ENCODE data around the gene RLBP1. TPM values are rescaled to one million over a fixed set of nuclear protein-coding genes. Genes with fewer than 3 reads are reported as not detected.

The RLBP1 gene
- total RNA-seq, 1 donor from 2014 or later = not detected

DNA sequence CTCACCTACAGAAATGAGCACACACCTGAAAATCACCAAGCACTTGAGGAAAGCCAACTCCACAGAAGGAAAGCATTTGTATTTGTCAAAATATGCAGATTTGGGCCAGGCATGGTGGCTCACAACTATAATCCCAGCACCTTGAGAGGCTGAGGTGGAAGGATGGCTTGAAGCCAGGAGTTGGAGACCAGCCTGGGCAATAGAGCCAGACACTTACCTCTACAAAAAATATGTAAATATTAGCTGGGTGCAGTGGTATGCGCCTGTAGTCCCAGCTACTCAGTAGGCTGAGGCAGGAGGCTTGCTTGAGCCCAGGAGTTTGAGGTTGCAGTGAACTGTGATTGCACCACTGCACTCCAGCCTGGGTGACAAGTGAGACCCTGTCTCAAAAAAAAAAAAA, 12.3 kb downstream of the RLBP1 start:
- no peak for DNase-seq
- intact Hi-C loops (cut with micrococcal nuclease) = loop anchor here (10.0 kb wide), 1 partner anchor 96 kb away; no protein-coding TSS in a partner anchor
- ATAC-seq = no peak

GRCh38 chr15:89208256-89208655, 13.1 kb downstream of the RLBP1 start:
- intact Hi-C loops (cut with micrococcal nuclease) = loop anchor here (10.0 kb wide), 1 partner anchor 97 kb away; no protein-coding TSS in a partner anchor
- no peak for DNase-seq
- no peak for ATAC-seq

DNA sequence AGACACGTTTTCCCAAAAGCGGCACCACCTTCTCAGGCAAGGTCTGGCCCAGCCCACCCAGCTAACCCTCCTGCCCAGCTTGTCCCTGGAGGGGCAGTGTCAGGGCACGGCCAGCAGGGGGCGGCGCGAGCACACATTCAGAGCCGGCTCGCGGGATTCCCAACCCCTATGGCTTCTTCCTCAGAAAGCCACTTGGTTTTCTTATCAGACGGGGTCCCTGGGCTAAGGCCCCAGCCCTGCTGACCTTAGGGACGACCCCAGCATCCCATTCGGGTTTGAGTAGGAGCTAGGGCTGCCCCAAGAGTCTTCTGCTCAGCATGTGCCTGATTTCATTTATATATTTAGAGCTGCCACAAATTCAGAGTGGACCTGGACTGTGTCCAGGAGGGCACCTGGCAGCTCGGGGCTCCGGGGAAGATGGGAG, 14.5 kb downstream of the RLBP1 start:
- intact Hi-C loops (cut with micrococcal nuclease) = loop anchor here (10.0 kb wide), 1 partner anchor 98 kb away; no protein-coding TSS in a partner anchor

DNA sequence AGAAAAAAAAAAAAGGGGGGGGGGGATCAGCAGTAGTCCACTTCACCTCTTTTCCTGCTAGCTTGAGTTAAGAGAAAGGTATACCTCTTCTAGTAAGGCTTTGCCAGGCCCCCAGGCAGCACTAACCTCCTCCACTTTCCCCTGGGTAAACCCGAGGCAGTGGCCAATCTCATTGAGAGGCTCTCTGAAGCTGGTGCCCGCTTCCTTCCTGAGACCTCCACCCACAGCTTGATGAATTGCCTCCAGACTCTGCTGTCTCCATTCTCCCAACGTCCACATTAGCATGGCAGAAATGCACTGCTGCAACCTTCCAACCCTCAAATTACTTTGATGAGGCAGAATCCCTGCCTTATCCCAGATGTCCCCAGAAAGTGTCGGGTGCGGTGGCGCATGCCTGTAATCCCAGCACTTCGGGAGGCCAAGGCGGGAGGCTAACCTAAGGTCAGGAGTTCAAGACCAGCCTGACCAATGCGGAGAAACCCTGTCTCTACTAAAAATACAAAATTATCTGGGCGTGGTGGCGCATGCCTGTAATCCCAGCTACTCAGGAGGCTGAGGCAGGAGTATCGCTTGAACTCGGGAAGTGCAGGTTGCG, 15.3 kb downstream of the RLBP1 start:
- DNase-seq (no peak), ATAC-seq (no peak)
- intact Hi-C loops (cut with micrococcal nuclease) = loop anchor here (10.0 kb wide), 1 partner anchor 99 kb away; no protein-coding TSS in a partner anchor

More for the DNA sequence above, 14.5 kb downstream of the RLBP1 start:
- peak; percentile 85 for DNase-seq
- ATAC-seq = peak; percentile 89

DNA sequence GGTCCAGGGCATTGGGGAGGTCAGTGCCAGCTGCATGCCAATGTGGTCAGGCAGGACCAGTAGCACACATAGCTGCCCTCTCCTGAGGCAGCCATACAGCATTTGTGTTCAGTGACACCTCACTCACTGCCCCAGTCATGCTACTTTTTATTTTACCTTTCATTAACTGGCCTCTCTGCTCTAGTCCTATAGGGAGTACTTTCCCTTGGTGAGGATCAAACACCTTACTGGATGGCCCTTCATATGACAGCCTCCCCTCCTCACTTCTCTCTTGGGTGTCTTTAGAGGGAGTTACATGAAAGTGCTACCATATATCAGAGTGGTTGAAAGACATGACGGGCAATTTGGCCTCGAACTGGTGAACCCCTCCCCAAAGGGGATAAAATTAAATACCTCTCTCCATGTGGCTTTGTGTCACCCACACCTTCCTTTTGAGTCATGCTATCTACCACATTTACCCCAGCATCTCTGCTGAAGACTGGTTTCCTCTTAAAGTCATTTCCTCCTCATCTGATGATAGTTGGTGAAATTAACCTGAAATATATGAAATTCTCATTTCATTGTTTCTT, 17.6 kb downstream of the RLBP1 start:
- intact Hi-C loops (cut with micrococcal nuclease) = loop anchor here (10.0 kb wide), 1 partner anchor 101 kb away; no protein-coding TSS in a partner anchor
- no peak for ATAC-seq
- DNase-seq = no peak

DNA sequence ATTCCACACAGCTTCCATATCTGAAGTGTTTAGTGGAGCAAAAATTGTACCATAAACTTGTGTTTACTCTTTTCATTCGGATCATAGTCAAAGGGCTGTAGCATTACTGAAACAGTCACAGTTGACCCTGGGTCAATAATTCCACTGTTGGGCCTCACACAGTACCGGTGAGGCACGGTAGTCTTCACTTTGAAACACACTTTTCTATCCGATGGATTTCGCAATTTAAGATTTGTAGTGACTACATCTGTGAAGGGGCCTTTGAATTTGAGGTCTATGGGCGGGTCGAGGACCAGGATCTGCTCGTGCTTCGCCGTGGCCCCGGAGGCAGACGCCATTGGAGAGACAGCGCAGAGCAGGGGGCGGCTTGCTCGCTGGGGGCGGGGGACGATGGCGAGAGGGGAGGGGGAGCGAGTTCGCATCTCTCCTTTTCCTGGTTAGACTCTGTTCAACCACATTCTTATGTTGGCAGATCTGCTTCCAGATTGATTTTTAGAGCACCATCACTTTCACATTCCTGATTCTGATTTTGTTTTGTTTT, 19.8 kb downstream of the RLBP1 start:
- DNase-seq = no peak
- ATAC-seq = no peak
- intact Hi-C loops (cut with micrococcal nuclease) = loop anchor here (10.0 kb wide), 1 partner anchor 103 kb away; no protein-coding TSS in a partner anchor

- intact Hi-C loops (cut with micrococcal nuclease) = loop anchor here (10.0 kb wide), 1 partner anchor 105 kb away; no protein-coding TSS in a partner anchor
Measured at GRCh38 chr15:89200182-89200581, 21.2 kb downstream of the RLBP1 start.

DNA sequence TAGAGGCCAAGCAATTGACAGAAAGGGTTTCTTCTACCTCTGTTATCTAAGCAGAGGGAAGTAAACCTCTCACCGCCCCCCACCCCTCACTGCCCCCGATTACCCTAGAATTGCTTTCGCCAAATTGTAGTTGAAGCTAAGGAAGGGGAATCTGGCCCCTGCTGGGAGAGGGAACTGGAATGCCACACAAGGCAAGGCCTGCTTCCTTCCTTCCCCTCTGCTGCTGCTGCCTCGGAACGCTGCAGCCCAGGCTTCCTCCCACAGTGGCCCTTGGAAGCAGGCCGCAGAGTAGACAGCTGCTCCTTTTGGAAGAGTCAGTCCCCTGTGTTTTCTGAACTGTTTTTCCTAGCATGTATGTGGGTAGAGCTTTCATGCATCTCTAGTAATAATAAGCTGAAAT, 21.6 kb downstream of the RLBP1 start:
- DNase-seq (peak; percentile 54), ATAC-seq (peak; percentile 57)
- intact Hi-C loops (cut with micrococcal nuclease) = loop anchor here (10.0 kb wide), 1 partner anchor 105 kb away; no protein-coding TSS in a partner anchor

More at GRCh38 chr15:89200182-89200581, 21.2 kb downstream of the RLBP1 start:
- DNase-seq (peak; percentile 30), ATAC-seq (no peak)

- intact Hi-C loops (cut with micrococcal nuclease) = no loop called here
- ATAC-seq (peak; percentile 42), DNase-seq (no peak)
Measured at GRCh38 chr15:89198934-89199333, 22.4 kb downstream of the RLBP1 start.

GRCh38 chr15:89198196-89198595, 23.2 kb downstream of the RLBP1 start:
- intact Hi-C loops (cut with micrococcal nuclease) = no loop called here

DNA sequence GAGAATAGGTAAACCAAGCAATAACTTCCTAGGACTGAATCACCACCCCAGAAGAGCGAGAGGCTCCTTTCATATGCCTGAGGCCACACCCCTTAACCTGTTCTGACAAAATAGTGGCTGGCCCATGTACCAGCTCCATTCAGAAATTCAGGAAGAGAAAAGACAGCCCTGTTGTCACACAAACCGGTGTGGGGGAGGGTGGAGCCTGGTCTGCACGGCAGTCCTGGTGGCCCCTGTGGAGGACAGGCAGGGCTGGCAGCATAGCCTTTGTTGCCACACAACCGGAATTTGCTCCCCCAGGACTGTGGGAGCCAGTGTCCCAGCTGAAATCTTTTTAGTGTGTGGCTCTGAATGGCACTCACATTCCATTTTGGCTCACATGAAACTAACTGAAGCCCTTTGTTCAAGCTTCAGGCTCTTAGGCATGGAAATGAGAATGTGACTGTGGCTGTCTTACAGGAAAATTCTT, 23.8 kb downstream of the RLBP1 start:
- DNase-seq = peak; percentile 35
- peak; percentile 26 for ATAC-seq
- intact Hi-C loops (cut with micrococcal nuclease) = no loop called here

More at GRCh38 chr15:89198196-89198595, 23.2 kb downstream of the RLBP1 start:
- DNase-seq (no peak), ATAC-seq (no peak)

- intact Hi-C loops (cut with micrococcal nuclease) = no loop called here
- ATAC-seq (no peak), DNase-seq (no peak)
Measured at GRCh38 chr15:89196994-89197393, 24.4 kb downstream of the RLBP1 start.

GRCh38 chr15:89196241-89196640, 25.1 kb downstream of the RLBP1 start:
- intact Hi-C loops (cut with micrococcal nuclease) = no loop called here
- DNase-seq (no peak), ATAC-seq (peak; percentile 10)

- DNase-seq (no peak), ATAC-seq (peak; percentile 66)
- intact Hi-C loops (cut with micrococcal nuclease) = no loop called here
Measured at GRCh38 chr15:89195836-89196235, 25.5 kb downstream of the RLBP1 start.

DNA sequence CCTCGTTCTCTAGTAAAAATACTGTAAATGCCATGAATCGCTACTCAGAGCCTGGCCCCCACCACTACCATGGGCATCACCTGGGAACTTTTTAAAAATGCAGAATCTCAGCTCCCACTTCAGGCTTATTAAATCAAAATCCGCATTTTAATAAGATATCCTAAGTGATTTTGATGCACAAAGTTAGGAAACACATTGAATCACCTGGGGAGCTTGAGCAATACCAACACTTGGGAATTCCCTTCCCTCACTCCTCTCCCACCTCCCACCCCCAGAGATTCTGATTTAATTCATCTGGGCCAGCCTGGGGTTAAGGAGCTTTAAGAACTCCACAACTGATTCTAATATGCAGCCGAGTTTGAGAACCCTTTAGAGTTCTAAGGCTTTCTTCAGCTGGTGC, 26.8 kb downstream of the RLBP1 start:
- intact Hi-C loops (cut with micrococcal nuclease) = no loop called here
- no peak for DNase-seq
- ATAC-seq = no peak

GRCh38 chr15:89192766-89193165, 28.6 kb downstream of the RLBP1 start:
- intact Hi-C loops (cut with micrococcal nuclease) = no loop called here
- DNase-seq (no peak), ATAC-seq (no peak)

DNA sequence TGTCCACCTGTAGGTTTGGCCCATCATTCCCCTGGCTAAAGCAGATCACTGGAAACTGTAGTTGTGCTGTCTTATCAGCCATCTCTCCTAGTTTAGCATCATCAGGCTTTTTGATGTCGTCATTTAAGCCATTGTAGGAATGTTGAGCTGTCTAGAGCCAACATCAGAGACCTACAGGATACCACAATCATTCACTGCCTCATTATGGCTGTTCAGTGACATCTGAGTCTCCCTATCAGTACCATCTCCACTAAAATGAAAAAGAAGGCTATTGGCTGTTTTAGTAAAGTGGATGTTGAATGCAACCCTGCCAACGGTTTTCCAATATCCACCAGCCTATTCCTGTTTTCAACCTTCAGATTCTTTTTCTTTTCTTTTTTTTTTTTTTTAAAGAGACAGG, 29.2 kb downstream of the RLBP1 start:
- ATAC-seq (no peak), DNase-seq (no peak)
- intact Hi-C loops (cut with micrococcal nuclease) = no loop called here

GRCh38 chr15:89187986-89188514, 33.3 kb downstream of the RLBP1 start:
- intact Hi-C loops (cut with micrococcal nuclease) = no loop called here
- DNase-seq (no peak), ATAC-seq (no peak)

- no peak for DNase-seq
- no peak for ATAC-seq
Measured at GRCh38 chr15:89187301-89187985, 33.9 kb downstream of the RLBP1 start.

More at GRCh38 chr15:89187301-89187985, 33.9 kb downstream of the RLBP1 start:
- intact Hi-C loops (cut with micrococcal nuclease) = no loop called here
